Keratinocyte (primary cell): ENCODE data around the gene ZNF615.

Experiments
- CTCF ChIP-seq, 3 experiments: IDR thresholded peaks in 1 of 3; conservative IDR thresholded peaks in 1 of 3; optimal IDR thresholded peaks in 1 of 3; 2 replicates in 2 of 3; 3 replicates in 1 of 3; pipeline versions ENCODE3 to v1.5.1; 2011; ENCODE audit warnings: low read length in 3 of 3, mild to moderate bottlenecking in 3 of 3, moderate library complexity in 2 of 3, control low read depth in 1 of 3, inconsistent platforms in 1 of 3; ENCODE audit not compliant: insufficient read depth in 2 of 3; ENCODE audit errors: extremely low read depth in 1 of 3
- EZH2 ChIP-seq: IDR thresholded peaks from one replicate; pipeline ENCODE4 v1.6.1; 2012; ENCODE audit warnings: inconsistent platforms, mild to moderate bottlenecking, low read length, moderate library complexity

DNA sequence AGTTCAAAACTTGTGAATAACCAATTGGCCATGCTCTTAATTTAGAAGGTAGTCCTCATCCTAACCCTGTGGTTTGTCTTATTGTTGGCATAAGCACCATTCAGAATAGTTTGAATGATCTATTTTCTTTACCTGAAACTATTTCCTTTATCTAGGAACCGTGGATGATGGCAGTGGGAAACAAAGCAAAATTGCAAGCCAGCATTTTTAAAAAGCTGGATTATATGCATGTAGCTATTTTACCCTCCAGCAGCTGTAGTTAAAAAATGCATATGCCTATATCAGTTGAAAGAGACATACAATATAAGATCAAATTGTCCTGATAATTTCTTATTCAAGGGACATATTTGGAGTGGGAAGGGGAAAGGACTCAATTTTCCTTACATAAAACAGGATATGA is 61.4 kb downstream of the ZNF615 start:
- no peak for TF ChIP-seq CTCF (optimal IDR thresholded peaks at IDR 0.05 in 1 of 3, IDR thresholded peaks at IDR 0.05 in 1 of 3, conservative IDR thresholded peaks at IDR 0.05 in 1 of 3; ENCODE audit: extremely low read depth in 1 of 3, insufficient read depth in 2 of 3, low read length in 3 of 3)
- no peak for TF ChIP-seq EZH2
